C4-2B (cell line): ENCODE measurements around the gene POLA2.

Experiments
- H3K27ac ChIP-seq: fragments of 450-650 bp; 2 replicates; pipeline ENCODE4 v1.5.1; 2017
- CTCF ChIP-seq: fragments of 450-650 bp; conservative IDR thresholded peaks from 2 replicates; pipeline ENCODE4 v1.5.1; 2017; ENCODE audit warnings: mild to moderate bottlenecking
- ZFX ChIP-seq: fragments of 450-650 bp; IDR thresholded peaks from 2 replicates; pipeline ENCODE4 v1.6.1; 2017

POLA2 gene

GRCh38 chr11:65217441-65218423 lies 44.0 kb upstream of the POLA2 start:
- H3K27ac ChIP-seq, result no peak overlapping the region
- TF ChIP-seq CTCF (no peak), ZFX (no peak)

GRCh38 chr11:65218446-65218845 lies 43.3 kb upstream of the POLA2 start:
- no peak overlapping the region for H3K27ac ChIP-seq
- TF ChIP-seq ZFX (no peak), CTCF (no peak)

GRCh38 chr11:65219930-65220213 lies 41.9 kb upstream of the POLA2 start:
- no peak for TF ChIP-seq CTCF
- TF ChIP-seq ZFX, result no peak
- H3K27ac ChIP-seq, result peak overlapping the region; percentile 15

GRCh38 chr11:65221026-65221425 lies 40.7 kb upstream of the POLA2 start:
- no peak for TF ChIP-seq CTCF
- H3K27ac ChIP-seq, result no peak overlapping the region

GRCh38 chr11:65223011-65223410 lies 38.8 kb upstream of the POLA2 start:
- H3K27ac ChIP-seq, result no peak overlapping the region
- TF ChIP-seq ZFX, result no peak
- no peak for TF ChIP-seq CTCF

GRCh38 chr11:65224930-65225278 lies 36.9 kb upstream of the POLA2 start:
- no peak overlapping the region for H3K27ac ChIP-seq
- no peak for TF ChIP-seq ZFX
- TF ChIP-seq CTCF, result no peak

- TF ChIP-seq CTCF (peak; percentile 61), ZFX (no peak)
Observed at GRCh38 chr11:65225279-65226102, 36.3 kb upstream of the POLA2 start.

More at GRCh38 chr11:65225279-65226102, 36.3 kb upstream of the POLA2 start:
- H3K27ac ChIP-seq, result no peak overlapping the region
